Cortex of kidney (tissue), 1 donor: ENCODE measurements around the gene SPTA1.
"Not testable (repeated sequence)": the region's sequence is repeated elsewhere in the genome, so short reads cannot be mapped to it uniquely, and the experiment has no call there.

ENCODE experiments used
- DNase-seq: peaks from one replicate; lab custom pipeline; 2025; lab: John Stamatoyannopoulos, UW

The SPTA1 gene

DNA sequence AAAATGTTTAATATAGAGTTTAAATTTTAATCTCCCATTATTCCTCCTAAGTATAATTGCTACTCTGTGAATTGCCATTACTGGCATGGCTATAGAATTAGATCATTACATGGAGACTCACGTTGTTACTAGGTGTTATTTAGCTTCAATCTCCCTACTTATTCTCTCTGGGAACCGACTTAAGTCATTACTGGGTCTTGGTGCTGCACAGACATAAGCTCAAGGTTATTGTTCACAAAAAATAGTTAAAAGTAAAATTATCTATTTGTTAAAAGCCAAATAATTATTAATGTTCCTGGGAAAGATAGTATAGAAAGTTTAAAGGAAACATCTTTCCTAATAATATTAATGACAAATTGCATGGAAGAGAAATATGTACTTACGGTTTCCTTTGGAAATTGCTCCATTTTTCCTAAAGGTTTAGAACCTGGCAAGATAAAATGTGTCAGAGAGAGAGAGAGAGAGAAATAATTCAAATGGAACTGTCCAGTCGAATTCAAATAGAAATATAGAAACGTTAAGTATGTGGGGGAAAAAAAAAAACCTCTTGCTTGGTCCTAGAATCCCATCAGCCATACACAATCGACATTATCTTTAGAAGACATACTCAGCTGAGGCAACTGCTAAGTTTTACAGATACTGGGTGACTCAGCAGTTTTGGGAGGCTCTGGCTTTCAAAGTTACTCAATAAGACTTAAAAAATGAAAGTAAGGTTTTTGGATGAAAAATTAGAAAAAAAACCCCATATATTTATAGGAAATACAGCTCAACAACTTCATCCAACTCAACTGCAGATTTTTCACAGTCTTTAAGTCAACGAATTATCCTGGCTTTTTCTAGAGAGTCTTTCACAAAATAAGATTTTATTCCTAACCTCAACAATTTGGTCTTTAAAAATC is at the start of gene SPTA1:
Gene SPTA1, minus strand, starts transcription at position 605 of the 899 bp plus-strand sequence. Its CDS starts 198 bp downstream, at position 407.
- no peak for DNase-seq

DNA sequence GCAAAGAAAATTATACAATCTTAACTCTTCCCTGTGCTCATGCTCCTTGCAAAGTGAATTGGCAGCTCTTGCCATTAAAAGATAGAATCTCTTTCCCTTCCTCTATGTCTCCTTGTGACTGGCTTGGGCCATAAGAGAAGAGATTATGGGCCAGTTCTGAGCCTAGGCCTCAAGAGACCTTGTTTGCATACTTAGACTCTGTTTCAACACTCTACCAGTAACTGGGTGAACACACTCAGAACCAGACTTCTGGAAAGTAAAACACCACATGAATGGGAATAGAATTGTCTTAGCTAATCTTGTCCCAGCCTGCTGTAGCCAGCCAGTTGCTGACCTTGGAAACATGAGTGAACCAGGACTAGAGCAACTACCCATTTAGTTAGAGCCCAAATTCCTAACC is 49.3 kb upstream of the SPTA1 start:
- DNase-seq, result no peak

DNA sequence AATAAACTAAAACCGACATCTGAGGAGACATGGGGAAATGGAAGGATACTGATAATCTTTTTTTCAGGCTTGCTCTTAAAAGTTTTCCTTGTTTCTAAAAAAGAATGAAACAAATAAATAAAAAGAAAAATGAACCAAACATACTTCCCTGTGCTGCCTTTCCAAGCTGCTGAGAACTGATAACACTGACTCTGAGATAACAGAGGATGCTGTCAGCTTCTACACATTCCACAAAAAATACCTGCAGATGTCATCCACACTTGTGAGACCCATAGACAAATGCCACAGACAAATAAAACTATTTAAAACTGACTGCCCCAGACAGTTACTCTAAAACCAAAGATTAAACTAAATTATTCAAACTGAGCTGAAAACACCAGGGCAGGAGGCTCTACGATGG is 46.0 kb upstream of the SPTA1 start:
- no peak for DNase-seq

DNA sequence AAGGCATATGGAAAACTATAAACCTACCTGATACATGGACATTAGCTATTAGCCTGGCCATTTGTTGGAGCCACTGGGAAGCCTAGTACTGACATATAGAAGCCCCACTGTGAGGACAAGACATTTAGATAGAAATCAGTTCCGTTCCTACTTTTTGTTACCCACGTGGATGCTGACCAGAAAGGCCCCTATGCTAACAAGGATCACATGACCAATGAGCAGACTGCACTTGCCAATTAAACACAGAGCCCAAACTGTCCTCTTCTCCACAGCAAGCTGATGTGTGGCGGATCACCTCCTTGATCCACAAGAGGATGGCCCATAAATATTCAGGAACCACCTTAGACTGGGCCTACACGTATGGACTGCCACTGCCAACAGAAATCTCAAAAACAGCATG is 45.2 kb upstream of the SPTA1 start:
- no peak for DNase-seq

DNA sequence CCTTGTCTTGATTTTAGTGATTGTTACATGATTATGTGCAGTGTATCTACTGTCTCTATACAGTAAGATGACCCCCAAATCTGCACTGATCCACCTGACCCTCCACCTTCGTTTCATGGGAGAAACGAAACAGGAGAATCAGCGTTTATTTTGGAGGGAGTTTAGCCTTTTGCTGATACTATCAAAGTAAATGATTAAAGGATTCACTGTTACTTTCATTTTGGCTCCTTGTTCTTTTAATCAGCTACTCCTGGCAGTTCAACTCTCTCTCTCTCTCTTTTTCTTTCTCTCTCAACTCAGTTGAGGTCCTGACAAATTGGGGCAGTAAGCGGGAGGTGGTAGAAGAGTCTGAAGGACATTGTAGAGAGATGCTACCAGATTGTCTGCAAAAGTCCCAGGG is 43.9 kb upstream of the SPTA1 start:
- no peak for DNase-seq

DNA sequence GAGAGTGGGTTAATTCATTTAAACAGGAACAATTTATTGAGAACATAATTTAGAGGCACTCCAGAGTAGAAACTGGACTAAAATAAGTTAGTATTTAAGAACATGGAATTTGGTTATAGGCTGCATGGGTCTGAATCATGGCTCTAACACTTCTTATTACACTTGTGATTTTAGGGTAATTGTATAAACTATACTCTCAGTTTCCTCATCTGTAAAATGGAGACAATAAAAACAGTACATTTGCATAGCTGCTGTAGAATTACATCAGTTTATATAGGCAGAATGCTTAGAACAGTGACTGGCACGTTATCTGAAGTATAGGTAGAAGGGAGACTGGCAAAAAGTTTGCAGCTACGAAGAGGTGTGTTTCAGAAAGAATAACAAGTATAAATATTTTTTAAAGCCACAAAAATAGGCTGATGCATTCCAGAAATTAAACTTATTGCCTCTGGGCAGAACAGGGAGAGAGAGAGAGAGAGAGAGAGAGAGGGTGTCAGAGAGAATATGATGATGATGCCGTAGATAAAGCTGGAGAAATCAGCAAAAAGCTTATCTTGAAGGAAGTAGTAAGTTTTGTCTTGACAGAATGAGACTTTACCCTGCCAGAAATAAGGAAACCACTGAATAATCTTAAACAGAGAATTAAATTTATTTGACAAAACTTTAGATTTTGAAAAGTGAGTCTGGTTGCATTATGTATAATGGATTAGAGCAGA is 42.2 kb upstream of the SPTA1 start:
- DNase-seq, result no peak

DNA sequence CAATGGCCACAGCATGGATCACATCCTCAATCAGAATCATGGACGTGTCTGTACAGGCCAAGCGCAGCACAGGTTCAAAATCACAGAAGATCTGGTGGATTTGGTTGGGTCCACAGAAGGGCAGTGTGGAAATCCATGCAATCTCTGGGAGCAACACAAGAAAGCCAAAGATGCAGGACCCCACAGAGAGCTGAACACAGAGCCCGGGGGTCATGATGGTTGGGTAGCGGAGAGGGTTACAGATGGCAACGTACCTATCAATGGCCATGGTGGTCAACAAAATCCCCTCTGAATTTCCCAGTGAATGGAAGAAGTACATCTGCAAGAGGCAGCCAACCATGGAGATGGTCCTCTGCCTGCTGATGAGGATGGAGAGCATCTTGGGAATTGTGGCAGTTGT is 37.9 kb upstream of the SPTA1 start:
- no peak for DNase-seq

DNA sequence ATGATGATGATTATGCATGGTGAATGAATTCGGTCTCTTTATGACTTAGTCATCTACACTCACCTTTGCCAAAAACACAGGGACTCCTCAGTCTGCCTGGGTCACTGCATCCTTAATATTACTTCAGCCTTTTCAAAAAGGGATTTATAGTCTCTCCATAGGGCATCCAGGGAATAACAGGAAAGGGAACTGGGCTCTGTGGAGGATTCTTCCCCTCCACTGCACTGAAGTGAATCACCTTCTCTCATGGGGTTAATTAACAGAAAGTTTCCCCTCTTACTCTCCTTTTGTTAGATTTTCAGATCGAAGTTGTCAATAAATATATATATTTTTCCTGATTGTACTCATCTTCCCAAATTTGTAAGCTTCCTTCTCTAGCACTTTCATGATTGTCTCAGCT is 34.1 kb upstream of the SPTA1 start, which contains the start of gene OR6K3:
Gene OR6K3, minus strand, starts transcription at position 101 of the 400 bp plus-strand sequence. CDS start 2,605 bp downstream, outside the sequence.
- no peak for DNase-seq

DNA sequence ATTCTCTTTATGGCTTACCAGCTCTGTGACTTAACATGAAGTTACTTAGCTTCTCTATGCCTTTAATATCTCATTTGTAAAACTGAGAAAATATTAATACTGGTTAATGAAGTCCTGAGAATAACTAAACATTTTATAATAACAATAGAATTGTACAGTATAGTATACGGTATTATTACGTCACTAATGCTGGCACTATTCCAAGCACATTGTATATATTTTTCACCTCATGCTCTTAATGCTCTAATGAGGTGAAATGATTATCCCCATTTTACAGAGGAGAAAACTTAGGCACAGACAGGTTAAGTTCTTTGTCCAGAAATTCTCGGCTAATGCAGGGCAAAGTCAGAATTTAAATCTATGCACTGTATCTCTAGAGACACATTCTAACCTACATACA is 33.1 kb upstream of the SPTA1 start:
- no peak for DNase-seq

DNA sequence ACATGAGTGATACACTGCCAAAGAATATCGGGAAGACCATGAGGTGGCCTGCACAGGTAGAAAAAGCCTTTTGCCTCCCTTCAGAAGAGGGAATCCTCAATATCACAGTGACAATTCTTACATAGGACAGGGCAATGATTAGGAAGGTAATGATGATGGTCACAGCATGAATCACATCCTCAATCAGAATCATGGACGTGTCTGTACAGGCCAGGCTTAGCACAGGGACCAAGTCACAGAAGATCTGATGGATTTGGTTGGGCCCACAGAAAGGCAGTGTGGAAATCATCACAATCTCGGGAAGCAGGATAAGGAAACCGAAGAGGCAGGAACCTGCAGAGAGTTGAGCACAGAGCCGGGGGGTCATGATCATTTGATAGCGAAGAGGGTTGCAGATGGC is 30.8 kb upstream of the SPTA1 start:
- DNase-seq, result no peak

DNA sequence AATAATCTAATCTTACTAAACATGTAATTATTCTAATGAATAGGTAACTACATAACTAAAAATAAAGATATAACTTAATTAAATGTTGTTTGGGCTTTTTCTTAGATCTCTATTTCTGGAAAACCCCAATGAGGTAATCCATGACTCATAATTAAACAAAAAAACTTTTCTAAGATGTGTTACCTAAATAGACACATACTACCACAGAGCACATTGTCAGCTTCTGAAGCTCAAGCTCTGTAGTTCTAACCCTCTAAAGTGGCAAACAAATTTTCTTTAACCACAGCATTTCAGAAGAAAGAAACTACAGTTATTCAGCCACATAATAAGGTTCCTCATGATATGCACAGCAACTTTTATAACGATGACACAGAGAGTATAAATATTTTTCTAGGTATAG is 29.8 kb upstream of the SPTA1 start:
- no peak for DNase-seq

DNA sequence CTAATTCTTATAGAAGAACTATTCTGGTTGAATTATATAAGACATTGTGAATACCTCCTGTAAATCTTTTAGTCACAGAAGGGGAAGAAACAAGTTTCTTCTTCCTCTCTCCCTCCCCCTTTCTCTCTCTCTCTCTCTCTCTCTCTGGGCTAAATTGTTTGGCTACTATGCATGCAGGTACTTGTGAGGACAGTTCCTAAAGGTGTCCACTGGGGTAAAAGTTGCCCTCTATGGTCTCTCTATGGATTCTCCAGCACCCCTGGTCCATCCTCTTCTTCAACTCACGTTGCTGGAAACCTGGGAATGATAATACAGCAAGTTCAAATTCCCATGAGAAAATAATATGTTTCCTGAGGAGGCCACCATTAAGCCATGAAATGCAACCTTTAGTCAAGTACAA is 28.2 kb upstream of the SPTA1 start:
- DNase-seq, result no peak

DNA sequence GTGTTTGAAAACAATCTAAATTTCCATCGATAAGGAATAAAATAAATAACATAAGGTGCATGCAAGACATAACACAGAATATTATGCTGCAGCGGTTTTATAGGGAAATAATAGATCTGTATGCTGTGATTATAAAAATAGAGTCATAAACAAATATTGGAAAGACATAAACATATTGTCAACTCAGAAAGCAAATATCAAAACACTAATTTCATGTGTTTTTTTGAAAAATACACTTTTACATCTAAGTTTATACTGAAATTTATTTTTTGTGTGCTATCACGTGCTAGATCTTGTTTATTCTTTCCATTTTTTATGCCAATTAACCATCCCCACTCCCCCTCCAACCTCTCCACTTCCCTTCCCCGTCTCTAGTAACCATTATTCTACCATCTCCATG is 24.6 kb upstream of the SPTA1 start:
- DNase-seq, result no peak

DNA sequence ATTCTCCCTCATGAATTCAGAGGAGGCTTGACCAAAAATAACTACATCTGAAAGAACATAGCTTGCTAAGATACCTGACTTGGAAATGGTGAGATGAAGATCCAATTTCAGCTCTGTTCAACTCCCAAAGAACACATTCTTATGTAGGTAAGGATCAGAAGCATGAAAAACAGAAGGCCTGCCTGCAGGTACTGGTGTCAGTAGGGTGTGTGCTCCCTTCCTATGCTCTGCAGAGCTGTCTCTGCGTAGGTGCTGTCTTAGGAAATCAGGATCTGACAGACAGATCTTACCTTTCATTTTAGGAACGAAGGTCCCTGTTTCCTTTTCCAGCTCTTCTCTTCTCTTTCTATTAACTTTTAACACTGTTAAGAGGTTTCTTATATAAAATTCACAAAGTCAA is 19.6 kb upstream of the SPTA1 start:
- no peak for DNase-seq

DNA sequence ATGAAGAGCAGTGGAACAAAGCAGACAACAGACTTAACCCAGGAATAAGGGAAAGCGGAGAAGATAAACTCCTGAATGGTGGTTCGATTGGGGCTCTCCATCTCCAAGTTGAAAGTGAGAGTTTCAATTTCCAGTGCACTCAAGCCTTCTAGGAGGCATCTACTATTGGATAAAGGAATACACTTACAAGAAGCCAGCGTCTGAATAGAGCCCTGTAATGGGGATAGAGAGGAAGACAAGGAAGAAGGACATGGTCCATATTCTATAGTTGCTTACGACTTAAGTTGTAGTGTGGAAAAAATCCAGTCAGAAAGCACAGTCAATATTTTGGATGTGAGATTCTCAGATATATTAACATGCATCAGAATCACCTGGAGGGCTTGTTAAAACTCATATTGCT is 14.0 kb upstream of the SPTA1 start, which contains the start of gene OR6K2:
Gene OR6K2, minus strand, starts transcription at position 101 of the 400 bp plus-strand sequence. Its CDS starts 0 bp downstream, at position 101.
- DNase-seq, result no peak

DNA sequence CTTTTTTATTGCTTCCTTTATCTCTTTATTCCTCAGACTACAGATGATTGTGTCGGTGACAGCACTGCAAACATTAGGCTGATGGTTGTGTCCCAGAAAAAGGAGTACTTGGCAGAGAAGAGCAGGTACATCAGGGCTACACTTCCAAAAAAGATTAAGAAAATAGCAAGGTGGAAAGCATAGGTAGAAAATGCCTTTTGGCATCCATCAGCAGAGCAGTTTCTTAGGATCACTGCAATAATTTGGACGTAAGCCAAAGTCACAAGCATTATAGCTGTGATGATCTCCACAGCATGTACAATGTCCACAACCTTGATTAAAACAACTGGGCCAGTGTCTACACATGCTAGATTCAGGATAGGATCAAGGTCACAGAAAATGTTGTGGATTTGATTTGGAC is 8.1 kb upstream of the SPTA1 start:
- no peak for DNase-seq

DNA sequence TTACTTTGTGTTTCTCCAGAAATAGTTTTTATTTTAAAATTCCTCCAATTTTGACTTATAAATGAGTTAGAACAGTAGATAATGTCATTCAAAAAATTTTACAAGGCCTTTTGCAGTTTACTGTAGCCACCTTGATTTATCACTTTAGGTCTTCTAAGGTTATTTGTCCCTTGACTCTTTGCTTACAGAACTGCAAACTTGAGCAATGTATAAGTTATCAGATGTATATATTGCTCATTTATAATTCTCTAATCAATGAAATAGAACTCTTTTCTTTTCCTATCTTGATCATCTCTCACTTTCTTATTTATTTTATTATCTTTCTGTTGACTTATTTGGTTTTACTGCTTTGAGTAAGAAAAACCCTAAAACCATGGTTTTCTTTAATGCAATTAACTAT is 5.8 kb upstream of the SPTA1 start:
- DNase-seq, result no peak

DNA sequence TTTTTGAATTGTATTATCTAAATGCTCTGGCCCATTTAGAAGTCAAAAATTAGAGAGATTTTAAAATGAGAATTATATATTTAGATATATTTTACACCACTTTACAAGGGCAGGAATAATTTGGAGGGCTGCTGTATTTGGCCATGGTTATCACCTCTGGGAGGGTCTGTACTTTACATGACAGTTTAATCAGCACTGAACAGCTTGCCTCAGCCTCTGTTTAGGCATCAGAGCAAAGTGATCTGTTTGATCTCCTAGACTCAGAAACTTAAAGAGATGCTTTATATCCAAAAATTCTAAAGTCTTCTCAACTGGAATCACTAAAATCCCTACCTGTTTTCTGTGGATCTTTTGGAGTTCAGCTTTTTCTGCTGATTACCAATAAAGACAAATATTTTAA is 5.4 kb upstream of the SPTA1 start:
- DNase-seq, result no peak

DNA sequence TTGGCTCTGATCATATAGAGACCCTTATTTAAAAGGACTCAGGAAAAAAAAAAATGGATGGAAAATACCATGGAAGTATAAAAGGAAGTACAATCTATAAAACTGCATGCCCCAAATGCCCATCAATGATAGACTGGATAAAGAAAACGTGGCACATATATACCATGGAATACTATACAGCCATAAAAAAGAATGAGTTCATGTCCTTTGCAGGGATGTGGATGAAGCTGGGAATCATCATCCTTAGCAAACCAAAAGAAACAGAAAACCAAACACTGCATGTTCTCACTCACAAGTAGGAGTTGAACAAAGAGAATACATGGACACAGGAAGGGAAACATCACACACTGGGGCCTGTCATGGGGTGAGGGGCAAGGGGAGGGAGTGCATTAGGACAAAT is 4.6 kb upstream of the SPTA1 start:
- not testable (repeated sequence) for DNase-seq

DNA sequence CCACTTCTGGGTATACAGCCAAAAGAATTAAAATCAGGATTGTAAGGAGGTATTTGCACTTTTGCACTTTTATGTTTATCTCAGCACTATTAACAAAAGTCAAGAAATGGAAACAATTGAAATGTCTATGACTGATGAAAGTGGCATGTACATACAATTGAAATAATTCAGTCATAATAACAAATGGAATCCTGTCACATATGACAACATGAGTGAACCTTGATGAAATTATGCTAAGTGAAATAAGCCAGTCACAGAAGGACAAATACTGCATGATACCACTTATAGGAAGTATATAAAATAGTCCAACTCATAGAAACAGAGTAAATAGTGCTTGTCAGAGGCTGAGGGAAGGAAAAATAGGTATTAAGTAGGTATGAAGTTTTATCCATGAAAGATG is 3.4 kb upstream of the SPTA1 start:
- no peak for DNase-seq

DNA sequence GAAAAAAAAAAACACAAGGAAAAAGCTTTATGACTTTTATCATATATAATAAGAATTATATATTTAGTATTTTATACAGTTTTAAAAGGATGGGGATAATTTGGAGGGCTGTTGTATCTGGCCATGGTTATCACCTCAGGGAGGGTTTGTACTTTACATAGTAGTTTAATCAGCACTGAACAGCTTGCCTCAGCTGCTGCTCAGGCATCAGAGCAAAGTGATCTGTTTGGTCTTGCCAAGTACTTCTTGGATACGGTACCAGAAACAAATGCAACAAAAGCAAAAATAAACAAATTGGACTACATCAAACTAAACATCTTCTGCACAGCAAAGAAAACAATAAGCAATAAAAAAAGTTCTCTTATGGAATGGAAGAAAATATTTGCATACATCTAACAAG is 2.6 kb upstream of the SPTA1 start:
- no peak for DNase-seq

DNA sequence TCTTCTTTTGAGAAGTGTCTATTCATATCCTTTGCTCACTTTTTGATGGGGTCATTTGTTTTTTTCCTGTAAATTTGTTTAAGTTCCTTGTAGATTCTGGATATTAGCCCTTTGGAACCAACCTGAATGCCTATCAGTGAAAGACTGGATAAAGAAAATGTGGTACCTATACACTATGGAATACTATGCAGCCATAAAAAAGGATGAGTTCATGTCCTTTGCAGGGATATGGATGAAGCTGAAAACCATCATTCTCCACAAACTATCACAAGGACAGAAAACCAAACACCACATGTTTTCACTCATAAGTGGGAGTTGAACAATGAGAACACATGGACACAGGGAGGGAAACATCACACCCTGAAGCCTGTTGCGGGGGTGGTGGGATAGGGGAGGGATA is 1.8 kb upstream of the SPTA1 start:
- DNase-seq, result not testable (repeated sequence)

DNA sequence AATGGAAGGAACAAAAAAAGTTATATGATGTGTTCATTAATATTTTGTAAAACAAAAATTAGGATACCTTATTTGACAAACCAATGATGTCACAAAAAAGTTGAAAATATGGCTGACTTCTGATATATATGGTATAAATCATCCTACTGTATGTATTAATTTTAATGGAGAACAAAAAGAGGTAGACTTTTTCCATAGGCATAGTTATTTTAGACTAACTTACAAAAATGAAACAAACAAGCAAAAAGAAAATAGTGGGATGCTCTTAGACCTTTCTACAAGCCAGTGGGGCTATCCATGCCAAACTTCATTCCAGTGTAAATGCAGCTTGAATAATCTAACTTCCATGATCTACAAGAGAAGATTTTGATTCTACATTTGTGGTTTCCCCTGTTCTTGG is 522 bp upstream of the SPTA1 start:
- DNase-seq, result no peak
